ENCODE results near the gene PLXDC1. TPM values are rescaled to one million over a fixed set of nuclear protein-coding genes. Genes with fewer than 3 reads are reported as not detected.

PLXDC1 gene
- total RNA-seq, 2 donors from 2014 or later = 6.5 TPM; not detected in 1

DNA sequence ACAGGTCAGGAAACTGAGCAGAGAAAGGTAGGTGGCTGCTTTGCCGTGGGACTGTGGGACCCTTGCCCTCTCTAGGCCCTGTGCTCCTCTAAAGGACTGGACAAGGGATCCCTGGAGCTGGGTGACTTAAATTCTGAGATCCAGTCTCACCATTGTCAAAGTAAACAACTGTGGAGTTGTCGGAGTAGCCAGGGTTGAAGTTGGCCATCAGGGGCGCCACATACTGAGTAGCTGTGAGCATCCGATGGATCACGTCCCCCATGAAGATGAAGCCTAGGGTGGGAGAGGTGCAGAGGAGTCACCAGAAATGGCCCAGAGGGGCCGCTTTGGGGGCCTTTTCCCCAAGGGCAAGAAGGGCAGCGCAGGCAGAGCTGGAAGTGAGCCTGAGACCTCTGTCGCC lies 43.5 kb downstream of the PLXDC1 start:
- H3K36me3 ChIP-seq (replicated peaks in 1 of 2; ENCODE audit: insufficient read depth in 1 of 2, low read depth in 2 of 2) = no peaks in the 10 kb centered on the region
- intact Hi-C loops (cut with DNase I) = no loop called here
- TF ChIP-seq CTCF (IDR thresholded peaks at IDR 0.05) = no peak
- TF ChIP-seq POLR2A (IDR thresholded peaks at IDR 0.05) = no peak
- peaks cover 28% of the 10 kb centered on the region for H3K4me1 ChIP-seq
- H3K27ac ChIP-seq = no peak overlapping the region
- ATAC-seq (no peak), DNase-seq (no peak)
- no peak overlapping the region for H3K4me3 ChIP-seq
- no peaks in the 10 kb centered on the region for H3K9me3 ChIP-seq
- 90 to 93% methylated on average over 7 to 8 of the region's 8 CpGs for WGBS, 2 donors
- H3K27me3 ChIP-seq = no peaks in the 10 kb centered on the region

DNA sequence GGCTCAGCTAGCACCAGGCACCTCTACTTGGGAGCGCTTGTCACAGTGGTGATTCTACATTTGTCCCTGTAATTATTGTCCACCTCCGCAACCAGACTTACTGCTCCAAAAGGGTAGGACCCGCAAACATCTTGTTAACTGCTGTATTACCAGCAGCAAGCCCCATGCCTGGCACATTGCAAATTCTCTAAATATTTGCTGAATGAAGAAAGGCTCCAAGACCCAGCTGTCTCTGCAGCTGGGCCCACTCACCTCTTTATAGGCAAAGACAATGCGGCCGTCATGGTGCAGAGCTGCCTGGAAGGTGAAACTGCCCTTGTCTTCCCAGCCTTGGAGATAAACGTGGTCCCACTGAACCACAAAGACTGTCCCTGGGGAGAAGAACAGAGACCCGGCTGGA lies 44.3 kb downstream of the PLXDC1 start:
- 91 to 94% methylated on average over 7 of the region's 7 CpGs for WGBS, 2 donors
- no peak for TF ChIP-seq CTCF (IDR thresholded peaks at IDR 0.05)
- TF ChIP-seq POLR2A (IDR thresholded peaks at IDR 0.05) = no peak
- ATAC-seq = no peak
- no peaks in the 10 kb centered on the region for H3K36me3 ChIP-seq (replicated peaks in 1 of 2; ENCODE audit: insufficient read depth in 1 of 2, low read depth in 2 of 2)
- H3K4me3 ChIP-seq = no peak overlapping the region
- peaks cover 28% of the 10 kb centered on the region for H3K4me1 ChIP-seq
- intact Hi-C loops (cut with DNase I) = no loop called here
- DNase-seq = no peak
- no peak overlapping the region for H3K27ac ChIP-seq
- no peaks in the 10 kb centered on the region for H3K9me3 ChIP-seq
- no peaks in the 10 kb centered on the region for H3K27me3 ChIP-seq

- TF ChIP-seq CTCF (IDR thresholded peaks at IDR 0.05) (no peak), POLR2A (IDR thresholded peaks at IDR 0.05) (no peak)
- 80 to 93% methylated on average over 3 to 9 of the region's 9 CpGs for WGBS, 2 donors
Measured at GRCh38 chr17:39105705-39106104, 45.7 kb downstream of the PLXDC1 start.

DNA sequence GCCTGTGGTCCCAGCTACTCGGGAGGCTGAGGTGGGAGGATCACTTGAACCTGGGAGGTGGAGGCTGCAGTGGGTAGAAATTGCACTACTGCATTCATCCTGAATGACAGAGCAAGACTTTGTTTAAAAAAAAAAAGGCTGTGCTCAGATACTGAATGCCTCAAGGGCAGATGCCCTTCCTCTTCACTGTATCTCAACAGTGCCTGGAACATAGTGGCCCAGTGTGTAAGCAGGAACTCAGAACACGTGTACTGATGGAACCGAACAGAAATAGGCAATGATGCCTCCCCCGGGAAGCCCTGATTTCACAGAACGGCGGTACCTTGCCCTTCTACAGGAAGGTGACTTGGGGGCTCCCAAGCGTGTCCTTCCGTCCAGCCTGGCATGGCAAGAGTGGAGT lies 46.8 kb downstream of the PLXDC1 start:
- Histone ChIP-seq H3K9me3 (no peaks in the 10 kb centered on the region), H3K36me3 (replicated peaks in 1 of 2; ENCODE audit: insufficient read depth in 1 of 2, low read depth in 2 of 2) (no peaks in the 10 kb centered on the region), H3K4me1 (peaks cover 14% of the 10 kb centered on the region), H3K4me3 (no peak overlapping the region), H3K27me3 (no peaks in the 10 kb centered on the region), H3K27ac (peak overlapping the region in 1 of 4 donors; percentile 36)
- DNase-seq (no peak), ATAC-seq (no peak)
- intact Hi-C loops (cut with DNase I) = no loop called here
- 82 to 95% methylated on average over 5 to 8 of the region's 8 CpGs for WGBS, 2 donors
- TF ChIP-seq POLR2A (IDR thresholded peaks at IDR 0.05) (no peak), CTCF (IDR thresholded peaks at IDR 0.05) (no peak)

More at GRCh38 chr17:39105705-39106104, 45.7 kb downstream of the PLXDC1 start:
- ATAC-seq = no peak
- H3K27me3 ChIP-seq = no peaks in the 10 kb centered on the region
- H3K27ac ChIP-seq = no peak overlapping the region
- no peak for DNase-seq
- peaks cover 22% of the 10 kb centered on the region for H3K4me1 ChIP-seq
- H3K9me3 ChIP-seq = no peaks in the 10 kb centered on the region
- H3K36me3 ChIP-seq (replicated peaks in 1 of 2; ENCODE audit: insufficient read depth in 1 of 2, low read depth in 2 of 2) = no peaks in the 10 kb centered on the region
- H3K4me3 ChIP-seq = no peak overlapping the region
- intact Hi-C loops (cut with DNase I) = no loop called here

- intact Hi-C loops (cut with DNase I) = no loop called here
- Histone ChIP-seq H3K4me3 (no peak overlapping the region), H3K4me1 (peaks cover 14% of the 10 kb centered on the region), H3K36me3 (replicated peaks in 1 of 2; ENCODE audit: insufficient read depth in 1 of 2, low read depth in 2 of 2) (no peaks in the 10 kb centered on the region), H3K9me3 (no peaks in the 10 kb centered on the region), H3K27ac (peak overlapping the region in 2 of 4 donors; percentile 36 to 37), H3K27me3 (no peaks in the 10 kb centered on the region)
- TF ChIP-seq POLR2A (IDR thresholded peaks at IDR 0.05) = no peak
- TF ChIP-seq CTCF (IDR thresholded peaks at IDR 0.05) = no peak
- ATAC-seq (peak; percentile 74), DNase-seq (peak in 3 of 4 donors; percentile 35 to 62 (median 45))
- 37 to 42% methylated on average over 5 of the region's 5 CpGs for WGBS, 2 donors
Measured at GRCh38 chr17:39104046-39104445, 47.4 kb downstream of the PLXDC1 start.

All from body of pancreas (tissue), 4 donors.